Measurements from ENCODE around the gene LMCD1.

The LMCD1 gene

GRCh38 chr3:8484409-8485140 is 17.0 kb upstream of the LMCD1 start:
- Histone ChIP-seq H3K9me3 (ENCODE audit: low read length) (no peaks in the 10 kb centered on the region), H3K27me3 (ENCODE audit: insufficient read depth, low read length) (no peaks in the 10 kb centered on the region), H3K27ac (ENCODE audit: low read depth, low read length, poor library complexity, severe bottlenecking) (no peak overlapping the region), H3K36me3 (ENCODE audit: insufficient read depth, low read length) (no peaks in the 10 kb centered on the region), H3K9me2 (ENCODE audit: low read depth, low read length) (no peaks in the 10 kb centered on the region), H3K79me2 (ENCODE audit: insufficient read depth, low read length) (no peaks in the 10 kb centered on the region), H4K20me1 (ENCODE audit: insufficient read depth, low read length) (no peaks in the 10 kb centered on the region), H3K4me1 (ENCODE audit: insufficient read depth, low read length, severe bottlenecking) (no peaks in the 10 kb centered on the region), H2AFZ (ENCODE audit: low read length) (no peak overlapping the region), H3K9ac (ENCODE audit: low read length) (no peak overlapping the region), H3K4me3 (ENCODE audit: low read depth, low read length, poor library complexity, severe bottlenecking) (no peak overlapping the region), H3K4me2 (ENCODE audit: low read length) (no peak overlapping the region), H3F3A (ENCODE audit: insufficient read depth, low read length) (no peaks in the 10 kb centered on the region)
- TF ChIP-seq EZH2 (IDR thresholded peaks at IDR 0.05; ENCODE audit: borderline replicate concordance, low read length) = no peak
- TF ChIP-seq CTCF (IDR thresholded peaks at IDR 0.05; ENCODE audit: low read length) = no peak

GRCh38 chr3:8485141-8485870 is 16.3 kb upstream of the LMCD1 start:
- H3K9me2 ChIP-seq (ENCODE audit: low read depth, low read length) = no peaks in the 10 kb centered on the region
- H3K4me2 ChIP-seq (ENCODE audit: low read length) = no peak overlapping the region
- no peak overlapping the region for H3K9ac ChIP-seq (ENCODE audit: low read length)
- no peaks in the 10 kb centered on the region for H4K20me1 ChIP-seq (ENCODE audit: insufficient read depth, low read length)
- H3K27ac ChIP-seq (ENCODE audit: low read depth, low read length, poor library complexity, severe bottlenecking) = no peak overlapping the region
- no peaks in the 10 kb centered on the region for H3F3A ChIP-seq (ENCODE audit: insufficient read depth, low read length)
- H3K36me3 ChIP-seq (ENCODE audit: insufficient read depth, low read length) = no peaks in the 10 kb centered on the region
- H3K27me3 ChIP-seq (ENCODE audit: insufficient read depth, low read length) = no peaks in the 10 kb centered on the region
- H3K4me3 ChIP-seq (ENCODE audit: low read depth, low read length, poor library complexity, severe bottlenecking) = no peak overlapping the region
- H3K79me2 ChIP-seq (ENCODE audit: insufficient read depth, low read length) = no peaks in the 10 kb centered on the region
- H3K4me1 ChIP-seq (ENCODE audit: insufficient read depth, low read length, severe bottlenecking) = no peaks in the 10 kb centered on the region
- H3K9me3 ChIP-seq (ENCODE audit: low read length) = no peaks in the 10 kb centered on the region
- H2AFZ ChIP-seq (ENCODE audit: low read length) = no peak overlapping the region
- TF ChIP-seq EZH2 (IDR thresholded peaks at IDR 0.05; ENCODE audit: borderline replicate concordance, low read length) (no peak), CTCF (IDR thresholded peaks at IDR 0.05; ENCODE audit: low read length) (no peak)

GRCh38 chr3:8485943-8486342 is 15.7 kb upstream of the LMCD1 start:
- no peaks in the 10 kb centered on the region for H3K79me2 ChIP-seq (ENCODE audit: insufficient read depth, low read length)
- no peaks in the 10 kb centered on the region for H3K9me2 ChIP-seq (ENCODE audit: low read depth, low read length)
- no peak overlapping the region for H2AFZ ChIP-seq (ENCODE audit: low read length)
- TF ChIP-seq CTCF (IDR thresholded peaks at IDR 0.05; ENCODE audit: low read length) = no peak
- TF ChIP-seq EZH2 (IDR thresholded peaks at IDR 0.05; ENCODE audit: borderline replicate concordance, low read length) = no peak
- no peaks in the 10 kb centered on the region for H3K27me3 ChIP-seq (ENCODE audit: insufficient read depth, low read length)
- H3K36me3 ChIP-seq (ENCODE audit: insufficient read depth, low read length) = no peaks in the 10 kb centered on the region
- no peak overlapping the region for H3K27ac ChIP-seq (ENCODE audit: low read depth, low read length, poor library complexity, severe bottlenecking)
- H3K4me2 ChIP-seq (ENCODE audit: low read length) = no peak overlapping the region
- H4K20me1 ChIP-seq (ENCODE audit: insufficient read depth, low read length) = no peaks in the 10 kb centered on the region
- H3K9me3 ChIP-seq (ENCODE audit: low read length) = no peaks in the 10 kb centered on the region
- H3K4me1 ChIP-seq (ENCODE audit: insufficient read depth, low read length, severe bottlenecking) = no peaks in the 10 kb centered on the region
- no peak overlapping the region for H3K9ac ChIP-seq (ENCODE audit: low read length)
- H3F3A ChIP-seq (ENCODE audit: insufficient read depth, low read length) = no peaks in the 10 kb centered on the region
- no peak overlapping the region for H3K4me3 ChIP-seq (ENCODE audit: low read depth, low read length, poor library complexity, severe bottlenecking)
